ENCODE measurements around the gene TACR1.
"Not testable (repeated sequence)": the region's sequence is repeated elsewhere in the genome, so short reads cannot be mapped to it uniquely, and the experiment has no call there.

TACR1 gene

GRCh38 chr2:75068546-75068945 lies 130.8 kb downstream of the TACR1 start:
- no peak overlapping the region for H3K4me3 ChIP-seq (ENCODE audit: low read length)
- no peak overlapping the region for H3K9ac ChIP-seq (ENCODE audit: low read length)
- H3K27me3 ChIP-seq (ENCODE audit: control insufficient read depth, insufficient read depth, low read length), result no peaks in the 10 kb centered on the region
- H3K9me3 ChIP-seq (ENCODE audit: control insufficient read depth, low read length), result no peaks in the 10 kb centered on the region
- no peaks in the 10 kb centered on the region for H3K36me3 ChIP-seq (ENCODE audit: control insufficient read depth, insufficient read depth, low read length)
- no peaks in the 10 kb centered on the region for H3K4me1 ChIP-seq (ENCODE audit: control insufficient read depth, insufficient read depth, low read length)

- Histone ChIP-seq H3K9ac (ENCODE audit: low read length) (no peak overlapping the region), H3K36me3 (ENCODE audit: control insufficient read depth, insufficient read depth, low read length) (no peaks in the 10 kb centered on the region), H3K9me3 (ENCODE audit: control insufficient read depth, low read length) (no peaks in the 10 kb centered on the region), H3K27me3 (ENCODE audit: control insufficient read depth, insufficient read depth, low read length) (no peaks in the 10 kb centered on the region), H3K4me1 (ENCODE audit: control insufficient read depth, insufficient read depth, low read length) (no peaks in the 10 kb centered on the region), H3K4me3 (ENCODE audit: low read length) (no peak overlapping the region)
These were observed 131.8 kb downstream of the TACR1 start for GRCh38 chr2:75067506-75067905.

GRCh38 chr2:75066121-75066902 lies 133.0 kb downstream of the TACR1 start:
- H3K36me3 ChIP-seq (ENCODE audit: control insufficient read depth, insufficient read depth, low read length), result no peaks in the 10 kb centered on the region
- H3K27me3 ChIP-seq (ENCODE audit: control insufficient read depth, insufficient read depth, low read length), result no peaks in the 10 kb centered on the region
- no peak overlapping the region for H3K9ac ChIP-seq (ENCODE audit: low read length)
- H3K4me3 ChIP-seq (ENCODE audit: low read length), result no peak overlapping the region
- H3K9me3 ChIP-seq (ENCODE audit: control insufficient read depth, low read length), result no peaks in the 10 kb centered on the region
- H3K4me1 ChIP-seq (ENCODE audit: control insufficient read depth, insufficient read depth, low read length), result no peaks in the 10 kb centered on the region

GRCh38 chr2:75065402-75066008 lies 133.8 kb downstream of the TACR1 start:
- no peak overlapping the region for H3K4me3 ChIP-seq (ENCODE audit: low read length)
- no peaks in the 10 kb centered on the region for H3K4me1 ChIP-seq (ENCODE audit: control insufficient read depth, insufficient read depth, low read length)
- H3K9ac ChIP-seq (ENCODE audit: low read length), result no peak overlapping the region
- H3K27me3 ChIP-seq (ENCODE audit: control insufficient read depth, insufficient read depth, low read length), result no peaks in the 10 kb centered on the region
- H3K9me3 ChIP-seq (ENCODE audit: control insufficient read depth, low read length), result no peaks in the 10 kb centered on the region
- H3K36me3 ChIP-seq (ENCODE audit: control insufficient read depth, insufficient read depth, low read length), result no peaks in the 10 kb centered on the region

GRCh38 chr2:75064691-75065396 lies 134.5 kb downstream of the TACR1 start:
- Histone ChIP-seq H3K9me3 (ENCODE audit: control insufficient read depth, low read length) (no peaks in the 10 kb centered on the region), H3K4me3 (ENCODE audit: low read length) (no peak overlapping the region), H3K9ac (ENCODE audit: low read length) (no peak overlapping the region), H3K4me1 (ENCODE audit: control insufficient read depth, insufficient read depth, low read length) (no peaks in the 10 kb centered on the region), H3K36me3 (ENCODE audit: control insufficient read depth, insufficient read depth, low read length) (no peaks in the 10 kb centered on the region), H3K27me3 (ENCODE audit: control insufficient read depth, insufficient read depth, low read length) (no peaks in the 10 kb centered on the region)

GRCh38 chr2:75063906-75064305 lies 135.4 kb downstream of the TACR1 start:
- no peak overlapping the region for H3K4me3 ChIP-seq (ENCODE audit: low read length)
- no peaks in the 10 kb centered on the region for H3K27me3 ChIP-seq (ENCODE audit: control insufficient read depth, insufficient read depth, low read length)
- H3K9ac ChIP-seq (ENCODE audit: low read length), result no peak overlapping the region
- no peaks in the 10 kb centered on the region for H3K9me3 ChIP-seq (ENCODE audit: control insufficient read depth, low read length)
- no peaks in the 10 kb centered on the region for H3K36me3 ChIP-seq (ENCODE audit: control insufficient read depth, insufficient read depth, low read length)
- H3K4me1 ChIP-seq (ENCODE audit: control insufficient read depth, insufficient read depth, low read length), result no peaks in the 10 kb centered on the region

GRCh38 chr2:75058427-75058826 lies 140.9 kb downstream of the TACR1 start:
- no peak overlapping the region for H3K4me3 ChIP-seq (ENCODE audit: low read length)
- no peaks in the 10 kb centered on the region for H3K9me3 ChIP-seq (ENCODE audit: control insufficient read depth, low read length)
- H3K36me3 ChIP-seq (ENCODE audit: control insufficient read depth, insufficient read depth, low read length), result no peaks in the 10 kb centered on the region
- no peaks in the 10 kb centered on the region for H3K4me1 ChIP-seq (ENCODE audit: control insufficient read depth, insufficient read depth, low read length)
- no peaks in the 10 kb centered on the region for H3K27me3 ChIP-seq (ENCODE audit: control insufficient read depth, insufficient read depth, low read length)
- H3K9ac ChIP-seq (ENCODE audit: low read length), result no peak overlapping the region

GRCh38 chr2:75057150-75057549 lies 142.2 kb downstream of the TACR1 start:
- H3K27me3 ChIP-seq (ENCODE audit: control insufficient read depth, insufficient read depth, low read length); H3K36me3 ChIP-seq (ENCODE audit: control insufficient read depth, insufficient read depth, low read length); H3K9ac ChIP-seq (ENCODE audit: low read length); H3K9me3 ChIP-seq (ENCODE audit: control insufficient read depth, low read length); H3K4me3 ChIP-seq (ENCODE audit: low read length); H3K4me1 ChIP-seq (ENCODE audit: control insufficient read depth, insufficient read depth, low read length): not testable (repeated sequence)

GRCh38 chr2:75055820-75056675 lies 143.3 kb downstream of the TACR1 start:
- Histone ChIP-seq H3K4me1 (ENCODE audit: control insufficient read depth, insufficient read depth, low read length) (no peaks in the 10 kb centered on the region), H3K9me3 (ENCODE audit: control insufficient read depth, low read length) (no peaks in the 10 kb centered on the region), H3K36me3 (ENCODE audit: control insufficient read depth, insufficient read depth, low read length) (no peaks in the 10 kb centered on the region), H3K9ac (ENCODE audit: low read length) (no peak overlapping the region), H3K4me3 (ENCODE audit: low read length) (no peak overlapping the region), H3K27me3 (ENCODE audit: control insufficient read depth, insufficient read depth, low read length) (no peaks in the 10 kb centered on the region)

- no peak overlapping the region for H3K9ac ChIP-seq (ENCODE audit: low read length)
- H3K9me3 ChIP-seq (ENCODE audit: control insufficient read depth, low read length), result no peaks in the 10 kb centered on the region
- H3K36me3 ChIP-seq (ENCODE audit: control insufficient read depth, insufficient read depth, low read length), result no peaks in the 10 kb centered on the region
- no peaks in the 10 kb centered on the region for H3K4me1 ChIP-seq (ENCODE audit: control insufficient read depth, insufficient read depth, low read length)
- no peak overlapping the region for H3K4me3 ChIP-seq (ENCODE audit: low read length)
- no peaks in the 10 kb centered on the region for H3K27me3 ChIP-seq (ENCODE audit: control insufficient read depth, insufficient read depth, low read length)
These were observed 144.0 kb downstream of the TACR1 start for GRCh38 chr2:75055142-75055819.

GRCh38 chr2:75054296-75054695 lies 145.0 kb downstream of the TACR1 start:
- Histone ChIP-seq H3K9ac (ENCODE audit: low read length) (no peak overlapping the region), H3K27me3 (ENCODE audit: control insufficient read depth, insufficient read depth, low read length) (no peaks in the 10 kb centered on the region), H3K4me3 (ENCODE audit: low read length) (no peak overlapping the region), H3K36me3 (ENCODE audit: control insufficient read depth, insufficient read depth, low read length) (no peaks in the 10 kb centered on the region), H3K9me3 (ENCODE audit: control insufficient read depth, low read length) (no peaks in the 10 kb centered on the region), H3K4me1 (ENCODE audit: control insufficient read depth, insufficient read depth, low read length) (no peaks in the 10 kb centered on the region)
